ENCODE results near the gene MAG. TPM values are rescaled to one million over a fixed set of nuclear protein-coding genes. Genes with fewer than 3 reads are reported as not detected.

The MAG gene
- total and polyA plus RNA-seq, 2 of the 8 experiments (the other 6 are each of a cell fraction or from before 2014, with no cell fraction given) = 0.20 to 1.3 TPM

- TF ChIP-seq POLR2A (IDR thresholded peaks at IDR 0.05; ENCODE audit: control extremely low read depth in 1 of 2, low read depth in 2 of 2, low read length in 2 of 2) (0 out of 3 replicates have a peak, but pooled peaks of 1 of the 2 experiments have one; percentile 19), POLR2AphosphoS5 (IDR thresholded peaks at IDR 0.05; ENCODE audit: low read depth, low read length) (peak; percentile 47), ATF2 (IDR thresholded peaks at IDR 0.05; ENCODE audit: low read length) (no peak)
- Histone ChIP-seq H4K20me1 (replicated peaks in 1 of 2; ENCODE audit: control insufficient read depth in 1 of 2, insufficient read depth in 2 of 2, low read length in 2 of 2) (peaks cover 3 to 24% of the 10 kb centered on the region in 2 experiments), H3K18ac (ENCODE audit: extremely low read depth, low read length) (no peak overlapping the region; the same call in 1 of the 2 replicates), H3K9me3 (ENCODE audit: insufficient read depth in 2 of 2, low read depth in 1 of 2, low read length in 1 of 2) (peaks cover 0 to under 1% of the 10 kb centered on the region in 2 experiments; a peak in 1 of 4 replicates), H2AK5ac (ENCODE audit: low read depth, low read length) (no peak overlapping the region), H2BK5ac (ENCODE audit: low read depth, low read length) (no peak overlapping the region; the same call in 1 of the 2 replicates), H2BK20ac (ENCODE audit: low read length) (no peak overlapping the region), H3K79me1 (ENCODE audit: low read depth, low read length) (peaks cover 6% of the 10 kb centered on the region; the same call in 1 of the 2 replicates), H3K36me3 (ENCODE audit: control insufficient read depth in 2 of 4, insufficient read depth in 4 of 4, low read length in 3 of 4) (peaks cover 15 to 48% (median 33%) of the 10 kb centered on the region in 4 experiments; a peak in 7 of 8 replicates), H2BK120ac (replicated peaks; ENCODE audit: low read depth, low read length) (no peak overlapping the region), H3K56ac (replicated peaks; ENCODE audit: insufficient read length, low read depth, low read length) (no peak overlapping the region), H3K27me3 (replicated peaks in 1 of 4; ENCODE audit: control insufficient read depth in 3 of 4, extremely low read depth in 1 of 4, insufficient read depth in 3 of 4, low read length in 3 of 4) (no peaks in the 10 kb centered on the region), H3K23me2 (ENCODE audit: low read depth, low read length) (no peaks in the 10 kb centered on the region; the same call in 1 of the 2 replicates), H3K4me3 (ENCODE audit: extremely low read depth in 1 of 4, insufficient read depth in 2 of 4, low read depth in 3 of 4, low read length in 4 of 4) (peak overlapping the region; percentile 32 to 77 (median 52)), H3K4me1 (replicated peaks in 1 of 4; ENCODE audit: control insufficient read depth in 3 of 4, insufficient read depth in 4 of 4, low read length in 3 of 4) (peaks cover 0 to 14% (median 8%) of the 10 kb centered on the region in 4 experiments; a peak in 5 of 7 replicates), H2BK12ac (ENCODE audit: low read depth, low read length) (no peak overlapping the region), H4K8ac (ENCODE audit: extremely low read depth, insufficient read depth, low read length) (peak overlapping the region; percentile 86; the same call in 1 of the 2 replicates), H3K9ac (replicated peaks in 1 of 4; ENCODE audit: extremely low read depth in 1 of 4, low read depth in 3 of 4, low read length in 3 of 4) (peak overlapping the region; percentile 34 to 56 (median 42)), H3K23ac (ENCODE audit: insufficient read length) (no peak overlapping the region), H3K27ac (ENCODE audit: low read depth, low read length) (peak overlapping the region; percentile 38; the same call in 1 of the 2 replicates), H3K79me2 (ENCODE audit: control insufficient read depth in 1 of 2, insufficient read depth in 2 of 2, low read length in 2 of 2) (0 out of 4 replicates have a peak, but pooled peaks cover 0 to 5% of the 10 kb centered on the region in 2 experiments), H3K14ac (ENCODE audit: insufficient read length) (no peak overlapping the region), H4K91ac (replicated peaks; ENCODE audit: insufficient read length, low read length) (peak overlapping the region; percentile 17), H3K4me2 (ENCODE audit: insufficient read depth in 1 of 2, low read depth in 2 of 2, low read length in 2 of 2) (peak overlapping the region; percentile 70 to 75), H3K4ac (replicated peaks; ENCODE audit: insufficient read length, low read depth, low read length) (no peak overlapping the region), H4K5ac (ENCODE audit: insufficient read length, low read depth, low read length) (peak overlapping the region; percentile 13), H2BK15ac (ENCODE audit: low read length) (no peak overlapping the region), H2AFZ (ENCODE audit: low read length) (no peak overlapping the region)
- peak in 1 of 2 experiments; percentile 70 for DNase-seq (ENCODE audit: low read depth in 1 of 2, low spot score in 2 of 2)
- 82% methylated on average over 15 of the region's 40 CpGs; no CpG with 5 or more reads in 1 of the 2 experiments for WGBS, 2 experiments (ENCODE audit: extremely low coverage in 1 of 2, insufficient coverage in 1 of 2, insufficient read length in 1 of 2, insufficient replicate concordance in 2 of 2, low coverage in 1 of 2, low lambda C conversion rate in 2 of 2, missing lambda C conversion rate in 1 of 2)
- ChIA-PET POLR2A (ENCODE audit: partially characterized antibody) (interaction anchor here (0.5 to 10.5 kb wide), 10 partner anchors 14 to 113 kb away, joined by 3 to 146 read pairs (median 4); partner anchors contain the start of genes FXYD5, HAMP and LSR), CTCF (ENCODE audit: partially characterized antibody) (interaction anchor here (0.6 kb wide), 1 partner anchor 555 kb away, joined by 4 read pairs; no protein-coding TSS in a partner anchor)
- FAIRE-seq = no peak
Observed at GRCh38 chr19:35267353-35267817, 24.6 kb upstream of the MAG start.

All from H1 (cell line).